HT-29 (cell line): ENCODE measurements around the gene TCF12. TPM values are rescaled to one million over a fixed set of nuclear protein-coding genes. Genes with fewer than 3 reads are reported as not detected.
"Not testable (repeated sequence)": the region's sequence is repeated elsewhere in the genome, so short reads cannot be mapped to it uniquely, and the experiment has no call there.

Experiments
- DNase-seq: peaks from one replicate; pipeline ENCODE4 v3.0.0-alpha.2; 2015; ENCODE audit warnings: low spot score
- total RNA-seq: library from RNA; depleted of rRNA; stranded (reverse); fragments of >200 nt; shearing (Covaris generic); gene quantifications from 2 replicates; pipeline ENCODE4 v1.2.3, GENCODE V29; 2014

TCF12 gene
- total RNA-seq, 1 experiment from 2014 or later, result 154 TPM

GRCh38 chr15:56946150-56946549, 27.7 kb downstream of the TCF12 start:
- DNase-seq, result no peak

- no peak for DNase-seq
Measured at GRCh38 chr15:56948000-56948763, 29.7 kb downstream of the TCF12 start.

GRCh38 chr15:56948764-56949101, 30.3 kb downstream of the TCF12 start:
- DNase-seq, result no peak

GRCh38 chr15:56950979-56951378, 32.5 kb downstream of the TCF12 start:
- no peak for DNase-seq

GRCh38 chr15:56953790-56954189, 35.3 kb downstream of the TCF12 start:
- DNase-seq, result no peak

GRCh38 chr15:56955011-56955410, 36.6 kb downstream of the TCF12 start:
- not testable (repeated sequence) for DNase-seq

GRCh38 chr15:56956538-56956937, 38.1 kb downstream of the TCF12 start:
- DNase-seq, result no peak

- DNase-seq, result no peak
Measured at GRCh38 chr15:56957812-56958406, 39.5 kb downstream of the TCF12 start.

- no peak for DNase-seq
Measured at GRCh38 chr15:56959318-56959648, 40.8 kb downstream of the TCF12 start.

- no peak for DNase-seq
Measured at GRCh38 chr15:56960116-56960515, 41.7 kb downstream of the TCF12 start.

GRCh38 chr15:56963126-56963525, 44.7 kb downstream of the TCF12 start:
- no peak for DNase-seq

- DNase-seq, result no peak
Measured at GRCh38 chr15:56963710-56964109, 45.3 kb downstream of the TCF12 start.

GRCh38 chr15:56964182-56964581, 45.7 kb downstream of the TCF12 start:
- DNase-seq, result no peak

- DNase-seq, result peak; percentile 49
Measured at GRCh38 chr15:56965231-56966013, 47.0 kb downstream of the TCF12 start.

GRCh38 chr15:56967336-56967735, 48.9 kb downstream of the TCF12 start:
- no peak for DNase-seq

- DNase-seq, result no peak
Measured at GRCh38 chr15:56968256-56968655, 49.8 kb downstream of the TCF12 start.

GRCh38 chr15:56968821-56969220, 50.4 kb downstream of the TCF12 start:
- peak; percentile 65 for DNase-seq

GRCh38 chr15:56969265-56969895, 50.9 kb downstream of the TCF12 start:
- DNase-seq, result peak; percentile 27

GRCh38 chr15:56971571-56971970, 53.1 kb downstream of the TCF12 start:
- DNase-seq, result no peak

GRCh38 chr15:56972016-56972415, 53.6 kb downstream of the TCF12 start:
- no peak for DNase-seq

GRCh38 chr15:56972426-56972825, 54.0 kb downstream of the TCF12 start:
- DNase-seq, result no peak

- DNase-seq, result no peak
Measured at GRCh38 chr15:56973463-56973862, 55.0 kb downstream of the TCF12 start.
